ENCODE data around the gene NAALADL2. TPM values are rescaled to one million over a fixed set of nuclear protein-coding genes. Genes with fewer than 3 reads are reported as not detected.

NAALADL2 gene
- total RNA-seq, 1 donor from 2014 or later = 1.6 TPM

GRCh38 chr3:175591375-175591774 lies 732.2 kb downstream of the NAALADL2 start:
- Mint-ChIP-seq H3K27me3 (ENCODE audit: unreplicated experiment) (no peaks in the 10 kb centered on the region), H3K27ac (ENCODE audit: unreplicated experiment) (no peak overlapping the region), H3K36me3 (ENCODE audit: unreplicated experiment) (peaks cover 4% of the 10 kb centered on the region), H3K9me3 (ENCODE audit: unreplicated experiment) (no peaks in the 10 kb centered on the region), H3K4me1 (ENCODE audit: low read depth, unreplicated experiment) (no peaks in the 10 kb centered on the region), H3K4me3 (ENCODE audit: unreplicated experiment) (no peak overlapping the region)
- TF ChIP-seq CTCF (IDR thresholded peaks at IDR 0.05; ENCODE audit: partially characterized antibody, unreplicated experiment) = no peak
- DNase-seq = no peak

GRCh38 chr3:175593331-175593730 lies 734.2 kb downstream of the NAALADL2 start:
- no peak overlapping the region for H3K4me3 Mint-ChIP-seq (ENCODE audit: unreplicated experiment)
- no peak for DNase-seq
- no peaks in the 10 kb centered on the region for H3K4me1 Mint-ChIP-seq (ENCODE audit: low read depth, unreplicated experiment)
- no peak overlapping the region for H3K27ac Mint-ChIP-seq (ENCODE audit: unreplicated experiment)
- TF ChIP-seq CTCF (IDR thresholded peaks at IDR 0.05; ENCODE audit: partially characterized antibody, unreplicated experiment) = no peak
- peaks cover 4% of the 10 kb centered on the region for H3K36me3 Mint-ChIP-seq (ENCODE audit: unreplicated experiment)
- H3K9me3 Mint-ChIP-seq (ENCODE audit: unreplicated experiment) = no peaks in the 10 kb centered on the region
- no peaks in the 10 kb centered on the region for H3K27me3 Mint-ChIP-seq (ENCODE audit: unreplicated experiment)

- no peak for TF ChIP-seq CTCF (IDR thresholded peaks at IDR 0.05; ENCODE audit: partially characterized antibody, unreplicated experiment)
- Mint-ChIP-seq H3K4me1 (ENCODE audit: low read depth, unreplicated experiment) (no peaks in the 10 kb centered on the region), H3K4me3 (ENCODE audit: unreplicated experiment) (no peak overlapping the region), H3K27ac (ENCODE audit: unreplicated experiment) (no peak overlapping the region), H3K36me3 (ENCODE audit: unreplicated experiment) (peaks cover 4% of the 10 kb centered on the region), H3K27me3 (ENCODE audit: unreplicated experiment) (no peaks in the 10 kb centered on the region), H3K9me3 (ENCODE audit: unreplicated experiment) (no peaks in the 10 kb centered on the region)
- no peak for DNase-seq
Observed at GRCh38 chr3:175598740-175599139, 739.6 kb downstream of the NAALADL2 start.

- H3K27ac Mint-ChIP-seq (ENCODE audit: unreplicated experiment) = no peak overlapping the region
- peaks cover 5% of the 10 kb centered on the region for H3K4me1 Mint-ChIP-seq (ENCODE audit: low read depth, unreplicated experiment)
- no peaks in the 10 kb centered on the region for H3K27me3 Mint-ChIP-seq (ENCODE audit: unreplicated experiment)
- DNase-seq = no peak
- no peaks in the 10 kb centered on the region for H3K9me3 Mint-ChIP-seq (ENCODE audit: unreplicated experiment)
- no peak for TF ChIP-seq CTCF (IDR thresholded peaks at IDR 0.05; ENCODE audit: partially characterized antibody, unreplicated experiment)
- no peak overlapping the region for H3K4me3 Mint-ChIP-seq (ENCODE audit: unreplicated experiment)
- H3K36me3 Mint-ChIP-seq (ENCODE audit: unreplicated experiment) = no peaks in the 10 kb centered on the region
Observed at GRCh38 chr3:175601521-175601920, 742.4 kb downstream of the NAALADL2 start.

GRCh38 chr3:175605851-175606250 lies 746.7 kb downstream of the NAALADL2 start:
- no peaks in the 10 kb centered on the region for H3K9me3 Mint-ChIP-seq (ENCODE audit: unreplicated experiment)
- H3K36me3 Mint-ChIP-seq (ENCODE audit: unreplicated experiment) = no peaks in the 10 kb centered on the region
- no peak overlapping the region for H3K4me3 Mint-ChIP-seq (ENCODE audit: unreplicated experiment)
- H3K4me1 Mint-ChIP-seq (ENCODE audit: low read depth, unreplicated experiment) = peaks cover 8% of the 10 kb centered on the region
- H3K27me3 Mint-ChIP-seq (ENCODE audit: unreplicated experiment) = no peaks in the 10 kb centered on the region
- no peak overlapping the region for H3K27ac Mint-ChIP-seq (ENCODE audit: unreplicated experiment)
- no peak for DNase-seq
- TF ChIP-seq CTCF (IDR thresholded peaks at IDR 0.05; ENCODE audit: partially characterized antibody, unreplicated experiment) = no peak

Data from glutamatergic neuron (in vitro differentiated cells).